Right ventricle myocardium inferior (tissue), 1 donor: ENCODE data around the gene PPP1R37. TPM values are rescaled to one million over a fixed set of nuclear protein-coding genes. Genes with fewer than 3 reads are reported as not detected.

Experiments
- ATAC-seq: fragments of 200-7000 bp; cut with Tn5 transposase; one replicate; pipeline ENCODE4 v1.9.1; 2020; ENCODE audit warnings: mild to moderate bottlenecking, moderate library complexity
- DNase-seq: peaks from one replicate; pipeline ENCODE4 v3.0.0; 2021; ENCODE audit errors: missing footprints
- intact Hi-C: fragments of 100-400 bp; cut with DNase I; formaldehyde crosslinking; loops from one replicate; pipeline ENCODE4 v1.11.0; 2022
- total RNA-seq: library from RNA; stranded (reverse); fragmentation: NEBNext Ultra II Directional; extraction: Animal tissue kit (Norgen Biotek cat#: 25700); gene quantifications from one replicate; pipeline ENCODE4 v1.2.1, GENCODE V29; 2021
- donor health status: DM: no; HTN: yes; CAD: no; lungs with severe emphysema.

PPP1R37 gene
- total RNA-seq, 1 donor from 2014 or later = 15.1 TPM

DNA sequence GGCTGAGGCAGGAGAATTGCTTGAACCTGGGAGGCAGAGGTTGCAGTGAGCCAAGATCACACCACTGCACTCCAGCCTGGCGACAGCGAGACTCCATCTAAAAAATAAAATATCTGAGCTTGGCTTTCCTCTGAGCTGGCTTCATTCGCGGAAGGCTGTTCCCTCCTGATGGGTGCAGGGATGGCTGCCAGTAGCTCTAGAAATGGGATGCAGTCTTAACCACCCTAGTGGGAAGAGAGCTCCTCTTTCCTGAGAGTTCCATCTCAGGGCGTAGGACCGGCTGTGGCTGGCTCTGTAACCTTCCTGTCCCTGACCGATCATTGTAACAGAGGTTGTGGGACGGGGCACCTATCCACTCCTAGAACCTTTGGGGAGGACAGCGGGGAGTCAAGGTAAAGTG is 32.4 kb downstream of the PPP1R37 start:
- intact Hi-C loops = no loop called here
- ATAC-seq = no peak
- DNase-seq = no peak

- ATAC-seq (peak; percentile 63), DNase-seq (peak; percentile 72)
- intact Hi-C loops = no loop called here
Measured at GRCh38 chr19:45125975-45126493, 33.1 kb downstream of the PPP1R37 start.

GRCh38 chr19:45126654-45127053 is 33.7 kb downstream of the PPP1R37 start:
- DNase-seq (no peak), ATAC-seq (no peak)
- intact Hi-C loops = no loop called here

DNA sequence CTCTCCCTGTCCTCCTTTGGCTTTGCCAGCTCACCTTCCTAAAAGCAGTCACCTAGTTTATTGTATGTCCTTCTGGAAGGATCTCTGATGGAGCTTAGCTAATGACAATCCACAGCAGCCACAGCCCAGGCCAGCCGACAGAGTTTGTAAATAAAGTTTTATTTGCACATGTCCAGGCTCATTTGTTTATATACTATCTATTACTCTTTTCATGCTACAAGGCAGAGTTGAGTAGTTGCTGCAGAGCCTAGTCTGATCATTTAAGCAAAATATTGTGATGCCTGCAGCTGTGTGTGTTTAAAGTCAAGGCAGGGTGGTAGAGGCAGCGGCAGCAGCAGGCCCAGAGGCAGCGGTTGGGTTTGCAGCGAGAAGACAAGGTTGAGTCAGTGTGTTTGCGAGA is 35.2 kb downstream of the PPP1R37 start:
- no peak for DNase-seq
- ATAC-seq = no peak
- intact Hi-C loops = no loop called here

DNA sequence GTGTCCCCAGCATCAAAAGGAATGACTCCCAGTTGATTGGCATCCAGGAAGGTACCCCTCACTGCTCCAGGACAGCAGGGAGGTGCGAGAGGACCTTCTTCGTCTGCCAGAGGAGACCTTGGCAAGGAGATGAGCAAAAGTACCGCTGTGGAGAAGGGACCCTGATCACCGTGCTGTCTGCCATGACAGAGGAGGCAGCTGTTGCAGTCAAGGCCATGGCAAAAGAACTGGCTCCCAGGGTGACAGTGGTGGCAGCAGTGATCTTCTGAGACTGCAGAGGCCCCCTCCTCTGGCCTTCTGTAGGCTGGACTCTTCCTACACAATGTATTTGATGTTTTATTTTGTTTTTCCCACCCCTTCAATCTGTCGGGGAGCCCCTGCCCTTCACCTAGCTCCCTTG is 35.8 kb downstream of the PPP1R37 start:
- intact Hi-C loops = no loop called here
- DNase-seq (no peak), ATAC-seq (no peak)

- ATAC-seq = no peak
Measured at GRCh38 chr19:45130236-45130635, 37.3 kb downstream of the PPP1R37 start.

GRCh38 chr19:45130888-45131615 is 38.1 kb downstream of the PPP1R37 start:
- DNase-seq (peak; percentile 64), ATAC-seq (no peak)
- intact Hi-C loops = no loop called here

More at GRCh38 chr19:45130236-45130635, 37.3 kb downstream of the PPP1R37 start:
- intact Hi-C loops = no loop called here
- peak; percentile 39 for DNase-seq

DNA sequence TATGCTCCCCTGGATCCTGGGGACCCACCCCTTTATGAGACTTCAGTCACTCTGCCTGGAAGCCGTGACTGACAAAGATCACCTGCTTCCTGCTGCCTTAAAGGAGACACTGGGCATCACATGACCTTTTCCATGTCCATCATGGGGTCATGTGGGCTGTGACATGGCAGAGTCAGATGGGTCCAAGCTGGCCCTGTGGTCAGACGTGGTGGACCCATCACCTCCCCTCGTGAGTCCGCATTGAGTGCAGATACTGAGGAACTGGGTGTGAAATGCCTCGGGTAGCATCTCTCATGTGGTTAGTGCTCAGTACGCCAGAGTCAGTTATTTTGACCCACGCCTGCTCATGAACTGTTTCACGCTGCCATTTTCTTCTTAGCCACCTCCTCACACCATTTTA is 40.7 kb downstream of the PPP1R37 start:
- ATAC-seq (no peak), DNase-seq (no peak)
- intact Hi-C loops = no loop called here

DNA sequence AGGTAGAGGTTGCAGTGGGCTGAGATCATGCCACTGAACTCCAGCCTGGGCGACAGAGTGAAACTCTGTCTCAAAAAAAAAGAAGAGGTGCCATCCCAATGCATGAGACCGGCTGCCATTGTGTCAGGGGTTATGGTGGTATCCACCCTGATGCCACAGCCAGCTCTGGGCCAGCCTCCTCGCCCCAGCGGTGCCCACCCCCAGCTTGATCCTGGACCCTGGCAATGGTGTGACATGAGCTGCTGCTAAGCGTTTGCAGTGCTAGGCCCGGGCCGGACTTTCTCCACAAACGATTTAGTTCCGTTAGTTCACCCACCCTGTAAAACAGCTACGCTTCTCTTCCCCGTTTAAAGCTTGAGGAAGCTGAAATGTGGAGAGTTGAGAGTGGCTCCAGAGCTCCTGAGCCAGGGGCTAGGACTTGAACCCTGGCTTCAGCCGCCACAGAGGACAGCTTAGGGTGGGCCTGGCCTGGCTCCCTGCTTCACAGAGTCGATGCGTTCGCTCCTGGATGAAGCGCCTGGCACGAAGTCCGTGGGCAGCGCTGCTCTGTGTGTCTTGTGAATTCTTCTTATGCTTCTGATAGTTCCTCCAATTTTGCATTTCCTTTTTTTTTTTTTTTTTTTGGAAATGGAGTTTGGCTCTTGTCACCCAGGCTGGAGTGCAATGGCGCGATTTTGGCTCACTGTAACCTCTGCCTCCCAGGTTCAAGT is 42.4 kb downstream of the PPP1R37 start:
- DNase-seq (no peak), ATAC-seq (no peak)
- intact Hi-C loops = no loop called here

DNA sequence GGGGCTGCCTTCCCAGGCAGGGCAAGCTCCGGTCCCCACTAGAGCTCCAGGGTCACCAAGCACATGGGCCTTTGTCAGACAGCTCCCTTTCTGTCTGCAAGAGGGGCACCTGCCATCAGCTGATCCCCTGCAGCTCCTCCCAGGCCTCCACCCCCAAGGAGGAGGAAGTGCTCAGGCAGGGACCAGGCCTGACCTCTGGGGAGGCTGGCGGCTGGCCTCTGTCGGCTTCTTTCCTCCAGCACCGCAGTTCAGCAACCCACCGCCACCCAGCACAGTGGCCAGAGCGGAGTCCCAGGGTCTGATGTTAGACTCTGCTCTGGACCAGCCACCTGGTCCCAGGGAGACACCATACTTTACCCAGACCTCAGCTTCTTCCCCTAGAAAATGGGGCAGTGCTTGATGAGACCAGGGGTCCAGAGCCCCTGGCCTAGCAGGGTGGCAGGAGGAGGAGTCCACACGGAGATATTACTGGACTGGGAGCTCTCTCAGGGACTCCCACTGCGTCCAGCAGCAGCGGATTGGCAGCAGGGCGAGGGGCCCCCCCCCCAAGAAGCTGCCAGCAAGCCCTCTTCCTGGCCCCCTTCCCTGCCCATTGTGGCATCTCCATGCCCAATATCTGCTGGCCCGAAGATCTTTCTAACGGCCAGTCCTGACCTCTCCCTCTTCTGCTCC is 43.7 kb downstream of the PPP1R37 start:
- ATAC-seq (no peak), DNase-seq (no peak)
- intact Hi-C loops = no loop called here

- ATAC-seq (peak; percentile 88), DNase-seq (peak; percentile 82)
- intact Hi-C loops = no loop called here
Measured at GRCh38 chr19:45137179-45137761, 44.3 kb downstream of the PPP1R37 start.

DNA sequence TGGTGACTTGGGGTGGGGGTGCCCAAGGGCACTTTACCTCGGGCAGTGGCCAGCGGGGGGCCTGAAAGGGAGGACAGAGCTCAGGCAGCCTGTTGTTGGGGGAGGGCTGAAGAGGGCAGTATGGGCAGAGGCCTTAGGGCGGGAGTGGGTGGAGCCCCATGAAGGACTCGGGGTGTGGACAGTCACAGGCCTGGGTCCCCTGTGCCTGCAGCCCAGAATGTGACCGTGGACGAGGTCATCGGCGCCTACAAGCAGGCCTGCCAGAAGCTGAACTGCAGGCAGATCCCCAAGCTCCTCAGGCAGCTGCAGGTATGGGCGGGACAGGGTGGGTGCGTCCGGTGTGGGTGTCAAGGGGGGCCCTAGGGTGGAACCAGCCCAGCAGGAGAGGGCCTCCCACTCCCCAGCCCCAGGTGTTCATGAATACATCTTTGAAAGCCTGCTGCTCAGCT is 45.3 kb downstream of the PPP1R37 start:
- DNase-seq = no peak
- no peak for ATAC-seq

GRCh38 chr19:45139286-45140143 is 46.5 kb downstream of the PPP1R37 start:
- no peak for ATAC-seq
- intact Hi-C loops = no loop called here
- DNase-seq = no peak

More for the DNA sequence above, 45.3 kb downstream of the PPP1R37 start:
- intact Hi-C loops = no loop called here

DNA sequence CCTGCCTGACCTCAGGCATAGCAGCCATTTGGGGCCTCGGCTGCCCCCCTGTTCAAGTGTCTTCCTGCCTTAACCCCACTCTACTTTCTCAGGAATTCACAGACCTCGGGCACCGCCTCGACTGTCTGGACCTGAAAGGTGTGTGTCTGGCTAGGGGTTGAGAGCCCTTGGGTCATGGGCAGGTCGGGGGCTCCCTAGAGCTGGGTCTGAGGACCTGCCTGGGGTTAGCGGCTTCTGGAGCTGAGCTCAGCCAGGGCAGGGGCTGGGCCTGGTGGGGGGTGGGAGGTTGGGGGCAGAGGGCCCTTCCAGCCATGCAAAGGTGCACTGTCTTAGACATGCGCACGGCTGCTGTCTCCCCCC is 47.1 kb downstream of the PPP1R37 start:
- no peak for DNase-seq
- no peak for ATAC-seq
- intact Hi-C loops = no loop called here

GRCh38 chr19:45140533-45140932 is 47.6 kb downstream of the PPP1R37 start:
- intact Hi-C loops = no loop called here
- no peak for DNase-seq
- no peak for ATAC-seq

- ATAC-seq (no peak), DNase-seq (no peak)
- intact Hi-C loops = no loop called here
Measured at GRCh38 chr19:45141203-45141900, 48.4 kb downstream of the PPP1R37 start.

- ATAC-seq (no peak), DNase-seq (no peak)
- intact Hi-C loops = no loop called here
Measured at GRCh38 chr19:45142016-45142725, 49.2 kb downstream of the PPP1R37 start.
